Measurements from ENCODE around the gene TMEM82.

TMEM82 gene

DNA sequence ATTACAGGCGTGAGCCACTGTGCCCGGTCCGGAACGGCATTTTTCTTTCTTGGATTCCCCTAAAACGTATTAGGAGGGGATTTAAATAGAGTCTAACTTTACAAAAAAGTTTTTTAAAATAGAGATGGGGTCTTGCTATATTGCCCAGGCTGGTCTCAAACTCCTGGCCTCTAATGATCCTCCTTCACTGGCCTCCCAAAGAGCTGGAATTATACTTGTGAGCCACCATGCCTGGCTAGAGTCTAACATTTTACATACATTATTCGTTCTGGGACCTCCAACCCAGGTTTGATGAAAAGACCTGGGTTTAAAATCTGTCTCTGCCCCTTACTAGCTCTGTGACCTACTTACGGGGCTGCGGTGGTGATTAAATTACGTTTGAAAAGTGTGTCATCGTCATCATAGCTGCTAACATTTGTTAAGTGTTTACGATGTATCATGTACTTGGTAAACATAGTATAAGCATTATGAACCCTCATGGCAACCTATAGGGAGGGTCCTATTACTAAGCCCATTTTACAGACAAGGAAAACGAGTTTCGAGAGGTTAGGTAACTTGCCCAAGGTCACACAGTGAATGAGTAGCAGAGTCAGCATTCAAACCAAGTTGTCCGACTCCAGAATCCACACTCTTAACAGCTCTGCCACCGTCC, 33.7 kb upstream of the TMEM82 start:
- no peak overlapping the region for H2AFZ ChIP-seq (ENCODE audit: low read depth, low read length)
- H4K20me1 ChIP-seq (ENCODE audit: insufficient read depth, low read length): peaks cover 17% of the 10 kb centered on the region; the same call in 1 of the 2 replicates
- no peaks in the 10 kb centered on the region for H3K4me1 ChIP-seq (ENCODE audit: low read length)
- H3K36me3 ChIP-seq (replicated peaks; ENCODE audit: low read depth, low read length): peaks cover 14% of the 10 kb centered on the region
- H3K27ac ChIP-seq (ENCODE audit: low read length): no peak overlapping the region
- H3K27me3 ChIP-seq (ENCODE audit: low read depth, low read length): no peaks in the 10 kb centered on the region
- no peak overlapping the region for H3K4me2 ChIP-seq (ENCODE audit: low read length)
- no peaks in the 10 kb centered on the region for H3K9me3 ChIP-seq (ENCODE audit: insufficient read depth, low read length)
- peaks cover 46% of the 10 kb centered on the region for H3K79me2 ChIP-seq (ENCODE audit: low read length)
- no peak for TF ChIP-seq EZH2phosphoT487 (IDR thresholded peaks at IDR 0.05; ENCODE audit: low read depth)
- TF ChIP-seq, protein P1, sequence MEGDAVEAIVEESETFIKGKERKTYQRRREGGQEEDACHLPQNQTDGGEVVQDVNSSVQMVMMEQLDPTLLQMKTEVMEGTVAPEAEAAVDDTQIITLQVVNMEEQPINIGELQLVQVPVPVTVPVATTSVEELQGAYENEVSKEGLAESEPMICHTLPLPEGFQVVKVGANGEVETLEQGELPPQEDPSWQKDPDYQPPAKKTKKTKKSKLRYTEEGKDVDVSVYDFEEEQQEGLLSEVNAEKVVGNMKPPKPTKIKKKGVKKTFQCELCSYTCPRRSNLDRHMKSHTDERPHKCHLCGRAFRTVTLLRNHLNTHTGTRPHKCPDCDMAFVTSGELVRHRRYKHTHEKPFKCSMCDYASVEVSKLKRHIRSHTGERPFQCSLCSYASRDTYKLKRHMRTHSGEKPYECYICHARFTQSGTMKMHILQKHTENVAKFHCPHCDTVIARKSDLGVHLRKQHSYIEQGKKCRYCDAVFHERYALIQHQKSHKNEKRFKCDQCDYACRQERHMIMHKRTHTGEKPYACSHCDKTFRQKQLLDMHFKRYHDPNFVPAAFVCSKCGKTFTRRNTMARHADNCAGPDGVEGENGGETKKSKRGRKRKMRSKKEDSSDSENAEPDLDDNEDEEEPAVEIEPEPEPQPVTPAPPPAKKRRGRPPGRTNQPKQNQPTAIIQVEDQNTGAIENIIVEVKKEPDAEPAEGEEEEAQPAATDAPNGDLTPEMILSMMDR (IDR thresholded peaks at IDR 0.05; ENCODE audit: low read depth, low read length): no peak
- no peak overlapping the region for H3K4me3 ChIP-seq (ENCODE audit: low read length)
- H3K9ac ChIP-seq (ENCODE audit: low read length): no peak overlapping the region

DNA sequence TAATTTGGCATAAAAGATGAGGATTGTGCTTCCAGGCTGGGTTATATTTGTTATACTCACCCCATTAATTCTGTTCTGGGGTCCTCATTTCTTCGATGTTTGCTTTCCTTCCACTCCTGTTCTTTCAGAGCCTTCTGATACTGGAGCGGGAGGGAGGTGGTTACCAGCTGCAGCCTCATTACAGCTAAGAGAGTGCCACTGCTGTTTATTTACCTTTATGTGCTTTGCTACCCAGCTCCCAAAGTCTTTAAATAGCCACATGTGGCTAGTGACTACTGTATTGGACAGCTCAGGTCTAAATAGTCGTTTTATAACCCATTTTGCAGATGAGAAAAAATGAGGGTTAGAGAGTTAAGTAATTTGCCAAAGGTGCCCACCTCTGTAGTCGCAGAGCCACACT, 33.1 kb upstream of the TMEM82 start:
- H3K27me3 ChIP-seq (ENCODE audit: low read depth, low read length): no peaks in the 10 kb centered on the region

DNA sequence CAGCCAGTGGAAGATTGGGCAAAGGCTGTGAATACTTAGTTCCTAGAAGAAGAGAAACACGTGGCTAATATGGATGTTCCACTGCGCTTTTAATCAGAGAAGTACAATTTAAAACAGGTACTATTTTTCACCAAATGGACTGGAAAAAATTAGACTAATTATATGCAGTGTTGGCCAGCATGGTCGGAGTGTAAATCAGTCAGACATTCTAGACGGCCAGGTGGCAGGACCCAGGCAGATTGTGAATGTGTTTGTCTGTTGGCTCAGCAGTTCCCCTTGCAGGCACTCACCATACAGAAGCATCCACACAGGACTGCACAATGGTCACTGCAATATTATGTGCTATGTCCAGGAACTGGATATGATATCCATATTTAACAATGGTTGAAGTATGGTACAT, 30.1 kb upstream of the TMEM82 start:
- peaks cover 34% of the 10 kb centered on the region for H3K79me2 ChIP-seq (ENCODE audit: low read length)
- TF ChIP-seq EZH2phosphoT487 (IDR thresholded peaks at IDR 0.05; ENCODE audit: low read depth): no peak

More for the DNA sequence above, 33.1 kb upstream of the TMEM82 start:
- H3K79me2 ChIP-seq (ENCODE audit: low read length): peaks cover 43% of the 10 kb centered on the region
- no peak overlapping the region for H3K4me3 ChIP-seq (ENCODE audit: low read length)
- TF ChIP-seq, protein P1 (IDR thresholded peaks at IDR 0.05; ENCODE audit: low read depth, low read length): no peak
- TF ChIP-seq EZH2phosphoT487 (IDR thresholded peaks at IDR 0.05; ENCODE audit: low read depth): no peak
- no peak overlapping the region for H3K9ac ChIP-seq (ENCODE audit: low read length)
- no peaks in the 10 kb centered on the region for H3K9me3 ChIP-seq (ENCODE audit: insufficient read depth, low read length)
- H3K36me3 ChIP-seq (replicated peaks; ENCODE audit: low read depth, low read length): peaks cover 14% of the 10 kb centered on the region
- H2AFZ ChIP-seq (ENCODE audit: low read depth, low read length): no peak overlapping the region
- no peak overlapping the region for H3K27ac ChIP-seq (ENCODE audit: low read length)
- no peak overlapping the region for H3K4me2 ChIP-seq (ENCODE audit: low read length)
- no peaks in the 10 kb centered on the region for H3K4me1 ChIP-seq (ENCODE audit: low read length)
- peaks cover 18% of the 10 kb centered on the region for H4K20me1 ChIP-seq (ENCODE audit: insufficient read depth, low read length)

DNA sequence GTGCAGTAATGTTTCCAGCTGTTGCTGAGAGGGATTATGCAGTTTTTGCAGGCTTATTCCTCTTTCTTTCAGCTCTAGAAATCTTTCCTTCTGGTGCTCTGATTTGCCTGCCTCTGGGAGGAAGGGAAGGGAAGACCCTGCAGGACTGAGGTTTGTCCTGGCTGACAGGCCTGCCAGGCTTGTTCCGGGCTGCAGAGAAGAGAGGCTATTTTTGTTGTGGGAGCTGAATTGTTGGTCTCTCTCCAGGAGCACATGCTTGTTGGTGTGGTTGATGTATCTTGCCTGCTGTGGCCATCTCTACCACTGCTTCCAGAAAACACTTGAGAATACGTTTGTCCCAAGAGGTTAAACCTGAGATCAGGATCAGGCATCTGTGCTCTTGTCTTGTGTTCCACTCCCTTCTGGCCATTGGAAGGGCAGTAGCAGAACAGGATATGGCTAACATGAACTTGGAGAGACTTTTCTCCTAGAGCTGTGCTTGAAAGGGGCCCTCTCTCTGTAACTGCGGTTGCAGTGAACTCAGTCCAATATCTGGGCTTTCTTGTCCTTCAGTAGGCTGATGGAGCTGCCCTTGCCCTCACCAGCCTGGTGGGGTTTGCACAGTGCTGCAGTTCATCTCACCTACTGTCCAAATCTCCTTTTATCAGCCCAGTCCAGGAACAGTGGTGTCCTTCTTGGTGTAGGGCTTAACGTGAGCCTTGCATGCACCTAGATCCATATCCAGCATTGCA, 27.7 kb upstream of the TMEM82 start:
- peaks cover 17% of the 10 kb centered on the region for H3K79me2 ChIP-seq (ENCODE audit: low read length)
- H3K27ac ChIP-seq (ENCODE audit: low read length): no peak overlapping the region

More for the DNA sequence above, 30.1 kb upstream of the TMEM82 start:
- no peaks in the 10 kb centered on the region for H3K4me1 ChIP-seq (ENCODE audit: low read length)
- H3K27me3 ChIP-seq (ENCODE audit: low read depth, low read length): no peaks in the 10 kb centered on the region
- no peak overlapping the region for H3K27ac ChIP-seq (ENCODE audit: low read length)
- H3K9ac ChIP-seq (ENCODE audit: low read length): no peak overlapping the region
- H3K4me3 ChIP-seq (ENCODE audit: low read length): no peak overlapping the region
- H4K20me1 ChIP-seq (ENCODE audit: insufficient read depth, low read length): peaks cover 20% of the 10 kb centered on the region
- H3K36me3 ChIP-seq (replicated peaks; ENCODE audit: low read depth, low read length): peaks cover 2% of the 10 kb centered on the region
- no peak overlapping the region for H3K4me2 ChIP-seq (ENCODE audit: low read length)
- H2AFZ ChIP-seq (ENCODE audit: low read depth, low read length): no peak overlapping the region
- H3K9me3 ChIP-seq (ENCODE audit: insufficient read depth, low read length): no peaks in the 10 kb centered on the region

More for the DNA sequence above, 27.7 kb upstream of the TMEM82 start:
- Histone ChIP-seq H3K4me1 (ENCODE audit: low read length) (no peaks in the 10 kb centered on the region), H4K20me1 (ENCODE audit: insufficient read depth, low read length) (peaks cover 9% of the 10 kb centered on the region), H2AFZ (ENCODE audit: low read depth, low read length) (no peak overlapping the region), H3K9ac (ENCODE audit: low read length) (no peak overlapping the region), H3K27me3 (ENCODE audit: low read depth, low read length) (no peaks in the 10 kb centered on the region), H3K9me3 (ENCODE audit: insufficient read depth, low read length) (no peaks in the 10 kb centered on the region), H3K4me2 (ENCODE audit: low read length) (no peak overlapping the region), H3K36me3 (replicated peaks; ENCODE audit: low read depth, low read length) (no peaks in the 10 kb centered on the region), H3K4me3 (ENCODE audit: low read length) (no peak overlapping the region)
- TF ChIP-seq, protein P1 (IDR thresholded peaks at IDR 0.05; ENCODE audit: low read depth, low read length): no peak
- TF ChIP-seq EZH2phosphoT487 (IDR thresholded peaks at IDR 0.05; ENCODE audit: low read depth): no peak
